ENCODE measurements around the gene DHRS1. TPM values are rescaled to one million over a fixed set of nuclear protein-coding genes. Genes with fewer than 3 reads are reported as not detected.

The DHRS1 gene
- total and polyA plus RNA-seq, 2 of the 4 experiments (the other 2 are of a cell fraction), result 15.8 to 38.6 TPM

DNA sequence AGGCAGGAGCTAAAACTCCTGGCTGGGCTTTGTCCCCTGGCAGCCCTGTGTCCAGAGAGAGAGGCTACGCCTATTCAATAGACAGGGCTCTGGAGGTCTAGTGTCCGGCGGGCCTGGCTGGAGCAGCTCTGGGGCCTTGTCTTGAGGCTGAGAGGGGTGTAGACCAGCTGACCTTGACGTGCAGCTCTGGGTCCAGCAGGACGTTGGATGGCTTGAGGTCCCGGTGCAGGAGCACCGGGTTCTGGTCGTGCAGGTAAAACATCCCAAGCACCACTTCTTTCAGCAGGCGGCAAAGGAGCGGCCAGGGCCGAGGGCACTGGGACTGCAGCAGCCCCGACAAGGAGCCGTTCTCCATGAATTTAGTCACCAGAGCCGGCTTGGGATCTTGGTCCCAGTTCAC lies 39.3 kb upstream of the DHRS1 start:
- no peak overlapping the region for H4K8ac ChIP-seq (ENCODE audit: low read depth in 2 of 2, low read length in 2 of 2)
- DNase-seq, result no peak
- H3K4ac ChIP-seq (ENCODE audit: low read depth, low read length), result no peak overlapping the region
- BruUV-seq (replicated peaks), result no TSS peak
- no peak overlapping the region for H3K4me2 ChIP-seq (ENCODE audit: low read depth, low read length)
- no peak overlapping the region for H2BK20ac ChIP-seq (ENCODE audit: low read depth, low read length)
- WGBS, 2 experiments (ENCODE audit: extremely low coverage in 2 of 2, insufficient read length in 1 of 2), result 81% methylated on average over 10 of the region's 14 CpGs; no CpG with 5 or more reads in 1 of the 2 experiments
- H3K56ac ChIP-seq (ENCODE audit: extremely low read depth, insufficient read depth, low read length), result no peak overlapping the region
- H3K36me3 ChIP-seq (ENCODE audit: control insufficient read depth, insufficient read depth, low read length), result no peaks in the 10 kb centered on the region
- no peak for ATAC-seq (ENCODE audit: low read depth)
- peaks cover under 1% of the 10 kb centered on the region; the same call in 1 of the 2 replicates for H3K4me1 ChIP-seq (ENCODE audit: control insufficient read depth, insufficient read depth, low read length)
- H3K27me3 ChIP-seq (ENCODE audit: control insufficient read depth, insufficient read depth, low read length), result peaks cover 81% of the 10 kb centered on the region
- peak overlapping the region; percentile 39 for H2AK9ac ChIP-seq (replicated peaks; ENCODE audit: low read depth, low read length, poor library complexity)
- no peaks in the 10 kb centered on the region for H4K20me1 ChIP-seq (ENCODE audit: insufficient read depth, low read length)
- no peak overlapping the region for H3K4me3 ChIP-seq (ENCODE audit: insufficient read depth, low read depth, low read length)
- no peaks in the 10 kb centered on the region; the same call in 1 of the 2 replicates for H3K9me3 ChIP-seq (ENCODE audit: control insufficient read depth, insufficient read depth, low read length)
- intact Hi-C loops (cut with micrococcal nuclease) (no loop called here), in situ Hi-C loops (cut with MboI; ENCODE audit: low sequenced_read_pairs) (no loop called here), dilution Hi-C loops (cut with HindIII; ENCODE audit: low sequenced_read_pairs, unreplicated experiment) (no loop called here)
- H2AFZ ChIP-seq (replicated peaks; ENCODE audit: low read length, poor library complexity), result no peak overlapping the region
- no peak overlapping the region for H2BK15ac ChIP-seq (ENCODE audit: low read depth, low read length)
- no peak overlapping the region for H2BK5ac ChIP-seq (ENCODE audit: low read depth, low read length, poor library complexity, severe bottlenecking)
- no peak overlapping the region for H4K5ac ChIP-seq (ENCODE audit: low read depth, low read length)
- no peaks in the 10 kb centered on the region for H3K9me1 ChIP-seq (ENCODE audit: insufficient read depth, low read length)
- no peak overlapping the region for H3K14ac ChIP-seq (replicated peaks; ENCODE audit: low read depth, low read length)
- TF ChIP-seq POLR2A (IDR thresholded peaks at IDR 0.05; ENCODE audit: low read depth, low read length) (no peak), RAD21 (IDR thresholded peaks at IDR 0.05; ENCODE audit: low read length) (no peak)
- TF ChIP-seq, protein P1, sequence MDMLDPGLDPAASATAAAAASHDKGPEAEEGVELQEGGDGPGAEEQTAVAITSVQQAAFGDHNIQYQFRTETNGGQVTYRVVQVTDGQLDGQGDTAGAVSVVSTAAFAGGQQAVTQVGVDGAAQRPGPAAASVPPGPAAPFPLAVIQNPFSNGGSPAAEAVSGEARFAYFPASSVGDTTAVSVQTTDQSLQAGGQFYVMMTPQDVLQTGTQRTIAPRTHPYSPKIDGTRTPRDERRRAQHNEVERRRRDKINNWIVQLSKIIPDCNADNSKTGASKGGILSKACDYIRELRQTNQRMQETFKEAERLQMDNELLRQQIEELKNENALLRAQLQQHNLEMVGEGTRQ (IDR thresholded peaks at IDR 0.05; ENCODE audit: low read depth, low read length), result no peak
- no peak overlapping the region for H3K9ac ChIP-seq (ENCODE audit: low read depth, low read length)
- H4K91ac ChIP-seq (ENCODE audit: insufficient read depth, low read depth, low read length), result no peak overlapping the region
- POLR2A ChIA-PET (ENCODE audit: unreplicated experiment), result no interaction called here
- CTCF ChIA-PET, result interaction anchor here (1.0 kb wide), 1 partner anchor 98 kb away, joined by 3 read pairs; no protein-coding TSS in a partner anchor
- no peak overlapping the region for H2AK5ac ChIP-seq (ENCODE audit: low read depth, low read length)
- H3K18ac ChIP-seq (ENCODE audit: low read depth, low read length), result no peak overlapping the region
- H3K27ac ChIP-seq (ENCODE audit: insufficient read depth, low read length), result no peak overlapping the region
- H3K79me1 ChIP-seq (ENCODE audit: low read depth in 1 of 2, low read length in 2 of 2), result no peaks in the 10 kb centered on the region
- H3K23ac ChIP-seq (ENCODE audit: low read depth, low read length), result no peak overlapping the region
- H2BK120ac ChIP-seq (ENCODE audit: low read depth, low read length), result no peak overlapping the region
